IPS-NIHi7 (cell line): ENCODE data around the gene CDKN2B-AS1.
"Not testable (repeated sequence)": the region's sequence is repeated elsewhere in the genome, so short reads cannot be mapped to it uniquely, and the experiment has no call there.

Source experiments
- DNase-seq: peaks from one replicate; pipeline ENCODE4 v3.0.0; 2012; ENCODE audit warnings: mixed read lengths; ENCODE audit errors: extremely low spot score

CDKN2B-AS1 gene

GRCh38 chr9:22043928-22044327 is 49.3 kb downstream of the CDKN2B-AS1 start:
- DNase-seq: no peak

DNA sequence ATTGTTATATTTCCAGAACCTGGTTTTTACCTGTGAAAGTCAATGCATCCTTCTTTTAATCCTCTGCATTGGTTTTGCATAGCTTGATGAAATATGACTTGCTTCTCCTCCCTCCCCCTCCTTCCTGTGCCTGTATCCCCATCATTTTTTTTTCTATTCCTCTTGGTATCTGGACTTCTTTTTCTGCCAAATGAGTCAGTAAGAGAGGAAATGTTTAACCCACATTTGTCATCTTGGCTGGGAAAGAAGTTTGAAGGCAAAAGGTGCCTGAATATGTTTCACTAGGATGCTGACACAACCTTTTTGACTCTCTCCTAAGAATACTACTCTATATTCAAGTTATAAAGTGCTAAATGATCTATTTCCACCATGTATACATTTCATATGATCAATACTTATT is 50.0 kb downstream of the CDKN2B-AS1 start:
- DNase-seq: no peak

GRCh38 chr9:22045423-22045822 is 50.8 kb downstream of the CDKN2B-AS1 start:
- no peak for DNase-seq

DNA sequence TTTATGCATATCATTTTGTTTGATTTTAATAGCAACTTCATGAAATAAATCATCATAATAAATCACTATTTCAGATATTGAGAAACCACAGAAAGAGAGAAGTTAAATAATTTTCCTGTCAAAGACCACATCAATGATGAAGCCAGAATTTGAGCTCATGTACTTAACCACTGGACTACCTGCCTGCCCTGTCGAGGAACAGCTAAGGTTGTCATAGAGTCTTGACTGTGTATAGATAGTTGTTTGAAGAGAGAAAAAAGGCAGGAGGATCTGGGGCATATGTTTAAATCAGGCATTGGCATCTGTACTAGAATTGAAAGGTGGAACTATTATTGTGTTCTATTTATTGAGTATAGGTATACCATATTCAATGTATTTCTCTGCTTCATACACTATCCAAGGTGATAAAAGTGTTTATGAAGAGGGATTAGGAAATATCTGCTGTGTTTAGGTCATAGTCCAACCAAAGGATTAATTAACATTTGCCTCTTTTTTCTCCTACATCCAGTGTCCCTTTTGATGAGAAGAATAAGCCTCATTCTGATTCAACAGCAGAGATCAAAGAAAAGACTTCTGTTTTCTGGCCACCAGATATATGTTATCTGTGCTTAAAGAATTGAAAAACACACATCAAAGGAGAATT is 51.8 kb downstream of the CDKN2B-AS1 start:
- DNase-seq: no peak

DNA sequence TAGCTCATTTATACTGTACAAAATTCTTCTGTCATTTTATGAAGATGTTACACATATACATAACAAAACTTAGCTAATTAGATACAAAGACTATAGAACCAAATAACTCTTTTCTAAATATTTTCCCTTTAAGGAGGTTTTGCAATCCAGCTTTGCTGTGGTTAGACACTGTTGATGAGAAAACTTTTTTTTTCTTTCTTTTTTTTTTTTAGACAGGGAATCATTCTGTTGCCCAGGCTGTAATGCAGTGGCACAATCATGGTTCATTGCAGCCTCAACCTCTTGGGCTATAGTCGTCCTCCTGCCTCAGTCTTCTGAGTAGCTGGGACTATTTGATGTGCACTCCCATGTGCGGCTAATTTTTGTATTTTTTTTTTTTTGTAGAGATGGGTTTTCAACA is 53.0 kb downstream of the CDKN2B-AS1 start:
- no peak for DNase-seq

GRCh38 chr9:22049411-22049810 is 54.8 kb downstream of the CDKN2B-AS1 start:
- DNase-seq: no peak

DNA sequence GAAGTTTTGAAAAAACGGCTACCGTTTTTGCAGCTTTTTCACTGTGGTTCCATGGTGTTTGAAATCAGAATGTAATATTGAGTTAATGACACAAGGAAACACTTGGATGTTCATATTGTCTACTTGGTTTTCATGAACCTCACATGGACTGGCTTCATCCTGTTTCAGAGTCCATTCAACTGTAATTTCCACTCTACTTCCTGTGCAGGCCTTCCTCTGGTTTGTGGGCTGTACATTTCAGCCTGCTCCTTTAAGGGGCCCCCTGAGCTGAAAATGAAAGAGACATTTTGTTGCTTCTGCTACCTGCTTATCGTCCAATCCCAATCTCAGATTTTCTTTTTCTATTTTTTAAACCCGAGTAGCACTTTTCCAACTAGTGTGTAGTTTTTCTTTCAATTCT is 56.3 kb downstream of the CDKN2B-AS1 start:
- no peak for DNase-seq

- no peak for DNase-seq
Measured at GRCh38 chr9:22052376-22052945, 57.9 kb downstream of the CDKN2B-AS1 start.

DNA sequence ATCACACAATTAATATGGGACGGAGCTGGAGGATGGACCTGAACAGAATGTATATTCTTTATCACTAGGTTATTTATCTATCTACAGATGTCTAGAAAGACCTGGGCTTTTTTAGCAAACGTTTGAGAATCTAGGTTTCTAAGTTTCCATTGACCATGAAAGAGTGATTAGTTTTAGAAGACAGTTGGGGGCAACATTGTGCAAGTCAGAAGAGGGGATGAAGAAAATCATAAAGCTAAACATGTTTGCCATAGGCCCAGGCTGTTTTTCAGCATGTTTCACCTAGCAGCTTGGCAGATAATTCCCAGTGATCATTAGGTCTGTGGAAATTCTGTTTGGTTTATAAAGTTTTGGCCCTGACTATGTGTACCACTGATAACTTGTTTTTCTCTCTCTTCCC is 58.6 kb downstream of the CDKN2B-AS1 start:
- no peak for DNase-seq

GRCh38 chr9:22054076-22054475 is 59.5 kb downstream of the CDKN2B-AS1 start:
- DNase-seq: no peak

DNA sequence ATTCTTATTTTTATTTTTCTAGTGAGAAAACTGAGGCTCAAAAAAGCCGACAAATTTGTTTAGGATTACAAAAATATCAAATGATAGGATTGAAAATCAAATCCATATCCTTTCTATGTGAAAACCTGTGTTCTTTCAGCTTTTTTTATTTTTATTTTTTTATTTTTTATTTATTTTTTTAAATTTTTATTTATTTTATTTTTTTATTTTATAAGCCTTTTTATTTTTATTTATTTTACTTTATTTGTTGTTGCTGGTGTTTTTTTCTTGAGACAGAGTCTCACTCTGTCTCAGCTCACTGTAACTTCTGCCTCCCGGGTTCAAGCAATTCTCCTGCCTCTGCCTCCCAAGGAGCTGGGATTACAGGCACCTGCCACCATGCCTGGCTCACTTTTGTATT is 59.9 kb downstream of the CDKN2B-AS1 start:
- DNase-seq: no peak

- no peak for DNase-seq
Measured at GRCh38 chr9:22055090-22055489, 60.5 kb downstream of the CDKN2B-AS1 start.

DNA sequence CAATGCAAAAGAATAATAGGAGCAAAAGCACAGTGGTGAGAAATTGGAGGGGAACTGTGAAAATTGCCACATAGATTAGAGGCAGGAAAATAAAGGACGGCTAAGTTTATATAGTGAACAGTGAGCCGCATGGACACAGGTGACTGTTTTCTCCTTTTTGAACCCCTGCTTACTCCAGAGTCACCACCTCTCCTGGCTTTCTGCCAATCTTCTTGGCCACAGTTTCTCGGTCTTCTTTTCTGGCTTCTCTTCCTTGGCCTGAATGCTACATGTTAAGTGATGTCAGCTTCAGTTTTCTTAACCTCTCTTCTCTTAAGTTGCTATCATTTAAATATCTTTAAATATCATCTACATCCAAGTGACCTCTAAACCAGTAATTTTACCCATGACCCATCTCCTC is 61.8 kb downstream of the CDKN2B-AS1 start:
- no peak for DNase-seq

DNA sequence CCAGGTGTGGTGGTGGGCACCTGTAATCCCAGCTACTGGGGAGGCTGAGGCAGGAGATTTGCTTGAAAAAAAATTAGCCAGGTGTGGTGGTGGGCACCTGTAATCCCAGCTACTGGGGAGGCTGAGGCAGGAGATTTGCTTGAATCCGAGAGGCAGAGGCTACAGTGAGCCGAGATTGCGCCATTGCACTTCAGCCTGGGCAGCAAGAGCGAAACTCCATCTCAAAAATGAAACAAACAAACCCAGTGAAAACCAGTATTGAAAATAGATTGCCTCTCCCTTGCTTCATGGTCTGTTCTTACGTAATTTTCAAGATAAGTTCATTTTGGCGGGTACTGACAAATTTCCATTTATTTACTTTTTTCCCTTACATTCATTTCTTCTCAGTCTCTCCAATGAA is 63.4 kb downstream of the CDKN2B-AS1 start:
- not testable (repeated sequence) for DNase-seq

DNA sequence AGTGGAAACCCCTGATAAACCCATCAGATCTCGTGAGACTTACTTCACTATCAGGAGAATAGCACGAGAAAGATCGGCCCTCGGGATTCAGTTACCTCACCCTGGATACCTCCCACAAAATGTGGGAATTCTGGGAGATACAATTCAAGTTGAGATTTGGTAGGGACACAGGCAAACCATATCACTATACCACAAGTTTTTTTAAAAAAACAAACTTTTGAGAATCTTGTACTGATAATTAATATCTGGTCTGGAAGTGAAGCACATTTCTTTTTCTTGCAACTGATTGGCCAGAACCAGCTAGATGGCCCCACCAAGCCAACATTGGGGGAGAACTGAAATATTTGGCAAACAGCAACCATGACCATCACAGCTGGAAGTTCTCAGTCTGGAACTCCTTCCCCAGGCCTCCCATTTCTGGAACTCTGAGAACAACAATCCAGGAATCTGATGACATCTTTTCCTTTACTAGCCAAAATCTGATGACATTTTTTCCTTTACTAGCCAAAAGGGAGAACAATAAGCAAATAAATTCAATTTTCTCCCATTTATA is 66.3 kb downstream of the CDKN2B-AS1 start:
- DNase-seq: no peak

- DNase-seq: no peak
Measured at GRCh38 chr9:22064957-22065356, 70.4 kb downstream of the CDKN2B-AS1 start.

- no peak for DNase-seq
Measured at GRCh38 chr9:22065431-22066200, 71.0 kb downstream of the CDKN2B-AS1 start.

- no peak for DNase-seq
Measured at GRCh38 chr9:22067196-22067595, 72.6 kb downstream of the CDKN2B-AS1 start.

- no peak for DNase-seq
Measured at GRCh38 chr9:22068369-22068768, 73.8 kb downstream of the CDKN2B-AS1 start.

DNA sequence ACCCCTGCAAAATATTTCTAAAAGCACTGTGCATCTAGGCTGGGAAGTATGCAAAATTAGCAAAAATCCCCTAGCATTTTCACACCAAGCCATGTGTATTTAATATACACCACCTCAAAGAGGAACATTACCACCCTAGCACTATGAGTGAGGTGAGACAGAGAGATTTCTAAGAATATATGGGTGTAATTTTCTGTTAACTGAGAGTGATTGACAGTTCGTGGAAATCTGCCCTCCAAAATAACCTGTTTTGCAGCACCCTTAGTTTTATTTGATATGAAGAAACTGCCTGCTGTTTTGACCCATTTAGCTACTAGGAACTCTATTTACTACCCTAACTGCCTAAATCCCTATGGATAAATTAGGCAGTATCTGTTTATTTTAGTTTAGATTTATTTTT is 78.8 kb downstream of the CDKN2B-AS1 start:
- no peak for DNase-seq

DNA sequence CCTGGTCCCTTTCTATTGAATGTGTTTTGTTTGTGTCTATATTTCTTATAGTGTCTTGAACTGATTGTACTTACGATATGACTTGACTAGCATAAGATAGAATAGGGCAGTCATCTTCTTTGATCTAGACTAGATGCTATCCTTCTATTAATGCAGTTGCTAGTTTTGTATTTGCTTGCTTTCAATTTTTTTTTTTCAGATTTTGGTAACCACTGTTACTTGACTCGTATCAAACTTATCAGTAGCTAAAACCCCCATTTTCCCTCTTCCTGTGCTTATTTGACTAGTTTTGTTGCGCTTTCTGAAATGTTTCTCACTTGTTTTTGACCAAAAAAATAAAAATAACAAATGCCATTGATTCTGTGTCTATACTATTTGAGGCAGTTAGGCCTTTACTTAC is 83.5 kb downstream of the CDKN2B-AS1 start:
- no peak for DNase-seq

DNA sequence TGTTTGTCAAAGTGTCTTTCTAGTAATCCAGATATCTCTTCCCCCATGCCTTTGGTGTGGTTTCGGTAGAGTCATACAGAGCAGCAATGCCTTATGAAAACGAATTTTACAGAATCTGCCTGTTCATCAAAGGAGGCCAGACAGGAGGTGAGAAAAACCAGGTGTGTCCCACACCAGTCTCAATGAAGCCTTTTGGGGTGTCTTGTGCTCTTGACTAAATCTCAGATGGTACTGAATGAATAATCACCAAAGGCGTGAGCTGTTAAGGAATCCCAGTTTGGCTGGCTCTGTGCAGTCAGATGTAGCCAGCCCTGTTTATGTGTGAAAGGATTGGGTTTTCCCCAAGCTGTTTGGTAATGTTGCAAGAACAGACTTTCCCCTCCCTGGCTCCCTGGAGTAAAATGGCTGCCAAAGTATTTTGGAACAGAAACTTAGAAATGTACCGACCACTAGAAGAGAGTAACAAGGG is 85.3 kb downstream of the CDKN2B-AS1 start:
- no peak for DNase-seq
